ENCODE data around the gene ERBB4. TPM values are rescaled to one million over a fixed set of nuclear protein-coding genes. Genes with fewer than 3 reads are reported as not detected.

The ERBB4 gene
- total and polyA plus RNA-seq, 9 donors, result 0.08 to 22.3 (median 1.2) TPM

- Histone ChIP-seq H3K27me3 (no peaks in the 10 kb centered on the region), H3K4me1 (ENCODE audit: insufficient read depth) (no peaks in the 10 kb centered on the region), H3K36me3 (no peaks in the 10 kb centered on the region), H3K27ac (no peak overlapping the region), H3K9me3 (no peaks in the 10 kb centered on the region), H3K4me3 (no peak overlapping the region)
- DNase-seq, result no peak
- TF ChIP-seq CTCF (IDR thresholded peaks at IDR 0.05), result no peak
- 76 to 86% (median 85%) methylated on average over 3 of the region's 3 CpGs for WGBS, 3 donors
- intact Hi-C loops (cut with DNase I), result no loop called here
These were observed 701.4 kb downstream of the ERBB4 start for GRCh38 chr2:211837206-211837605.

- no peak overlapping the region for H3K4me3 ChIP-seq
- DNase-seq, result no peak
- WGBS, 3 donors, result 37 to 61% (median 41%) methylated on average over 3 of the region's 3 CpGs
- no peaks in the 10 kb centered on the region for H3K36me3 ChIP-seq
- H3K9me3 ChIP-seq, result no peaks in the 10 kb centered on the region
- no peak overlapping the region for H3K27ac ChIP-seq
- H3K27me3 ChIP-seq, result no peaks in the 10 kb centered on the region
- no peak for TF ChIP-seq POLR2A (IDR thresholded peaks at IDR 0.05)
- no peak for TF ChIP-seq CTCF (IDR thresholded peaks at IDR 0.05)
- TF ChIP-seq EP300 (IDR thresholded peaks at IDR 0.05), result no peak
- no peaks in the 10 kb centered on the region for H3K4me1 ChIP-seq (ENCODE audit: insufficient read depth)
- intact Hi-C loops (cut with DNase I), result no loop called here
These were observed 702.2 kb downstream of the ERBB4 start for GRCh38 chr2:211836409-211836808.

- TF ChIP-seq CTCF (IDR thresholded peaks at IDR 0.05) (no peak), EP300 (IDR thresholded peaks at IDR 0.05) (no peak), POLR2A (IDR thresholded peaks at IDR 0.05) (no peak)
- no peak overlapping the region for H3K27ac ChIP-seq
- intact Hi-C loops (cut with DNase I), result no loop called here
- no peaks in the 10 kb centered on the region for H3K9me3 ChIP-seq
- H3K36me3 ChIP-seq, result no peaks in the 10 kb centered on the region
- H3K4me1 ChIP-seq (ENCODE audit: insufficient read depth), result no peaks in the 10 kb centered on the region
- WGBS, 3 donors, result 61 to 77% (median 68%) methylated on average over 2 of the region's 2 CpGs
- no peak overlapping the region for H3K4me3 ChIP-seq
- H3K27me3 ChIP-seq, result no peaks in the 10 kb centered on the region
- no peak for DNase-seq
These were observed 702.9 kb downstream of the ERBB4 start for GRCh38 chr2:211835695-211836094.

GRCh38 chr2:211833582-211834279, 704.9 kb downstream of the ERBB4 start:
- H3K9me3 ChIP-seq, result no peaks in the 10 kb centered on the region
- no peaks in the 10 kb centered on the region for H3K36me3 ChIP-seq
- TF ChIP-seq EP300 (IDR thresholded peaks at IDR 0.05) (no peak), POLR2A (IDR thresholded peaks at IDR 0.05) (no peak), CTCF (IDR thresholded peaks at IDR 0.05) (no peak)
- H3K27me3 ChIP-seq, result no peaks in the 10 kb centered on the region
- H3K27ac ChIP-seq, result no peak overlapping the region
- no peak overlapping the region for H3K4me3 ChIP-seq
- intact Hi-C loops (cut with DNase I), result no loop called here
- 72 to 85% (median 82%) methylated on average over 4 of the region's 4 CpGs for WGBS, 3 donors
- H3K4me1 ChIP-seq (ENCODE audit: insufficient read depth), result no peaks in the 10 kb centered on the region
- no peak for DNase-seq

All from ovary (tissue), 9 donors.